Prostate gland (tissue), 2 donors: ENCODE measurements around the gene ATP6V1B1.

Experiments
- CTCF ChIP-seq, 4 experiments: fragments of 200-600 bp in 2 of 4; fragments of 450-650 bp in 2 of 4; sonication (generic) in 2 of 4; IDR thresholded peaks; 1 replicate in 3 of 4; 2 replicates in 1 of 4; pipeline ENCODE4 v1.5.1; 2016 to 2019; ENCODE audit warnings: antibody characterized with exemption in 4 of 4, mild to moderate bottlenecking in 2 of 4, moderate library complexity in 2 of 4
- POLR2A ChIP-seq: fragments of 450-650 bp; IDR thresholded peaks from one replicate; pipeline ENCODE4 v1.6.1; 2016; ENCODE audit warnings: antibody characterized with exemption, mild to moderate bottlenecking
- POLR2AphosphoS5 ChIP-seq: sonication (generic); formaldehyde crosslinking; IDR thresholded peaks from one replicate; pipeline ENCODE4 v1.6.1; 2017; ENCODE audit warnings: antibody characterized with exemption

- TF ChIP-seq CTCF (IDR thresholded peaks at IDR 0.05) (no peak), POLR2A (no peak), POLR2AphosphoS5 (no peak)
Observed at GRCh38 chr2:70988726-70989648, 53.3 kb downstream of the ATP6V1B1 start.
